Measurements from ENCODE around the gene LPIN1. TPM values are rescaled to one million over a fixed set of nuclear protein-coding genes. Genes with fewer than 3 reads are reported as not detected.

The LPIN1 gene
- polyA plus RNA-seq, 1 donor = 24.6 TPM

- peak; percentile 24 for DNase-seq (ENCODE audit: low read depth)
Observed at GRCh38 chr2:11784747-11785610, 38.5 kb downstream of the LPIN1 start.

- no peak for DNase-seq (ENCODE audit: low read depth)
Observed at GRCh38 chr2:11785611-11785940, 39.1 kb downstream of the LPIN1 start.

GRCh38 chr2:11786191-11786590 is 39.8 kb downstream of the LPIN1 start:
- no peak for DNase-seq (ENCODE audit: low read depth)

GRCh38 chr2:11786592-11786991 is 40.2 kb downstream of the LPIN1 start:
- DNase-seq (ENCODE audit: low read depth) = no peak

- no peak for DNase-seq (ENCODE audit: low read depth)
Observed at GRCh38 chr2:11787991-11788390, 41.6 kb downstream of the LPIN1 start.

GRCh38 chr2:11788461-11789124 is 42.2 kb downstream of the LPIN1 start:
- no peak for DNase-seq (ENCODE audit: low read depth)

GRCh38 chr2:11789243-11789642 is 42.8 kb downstream of the LPIN1 start:
- no peak for DNase-seq (ENCODE audit: low read depth)

GRCh38 chr2:11790228-11790627 is 43.8 kb downstream of the LPIN1 start:
- no peak for DNase-seq (ENCODE audit: low read depth)

GRCh38 chr2:11795590-11795989 is 49.2 kb downstream of the LPIN1 start:
- no peak for DNase-seq (ENCODE audit: low read depth)

- DNase-seq (ENCODE audit: low read depth) = peak; percentile 9
Observed at GRCh38 chr2:11796190-11797171, 50.0 kb downstream of the LPIN1 start.

- no peak for DNase-seq (ENCODE audit: low read depth)
Observed at GRCh38 chr2:11797846-11798245, 51.4 kb downstream of the LPIN1 start.

- DNase-seq (ENCODE audit: low read depth) = no peak
Observed at GRCh38 chr2:11798701-11799435, 52.4 kb downstream of the LPIN1 start.

- DNase-seq (ENCODE audit: low read depth) = no peak
Observed at GRCh38 chr2:11799826-11800225, 53.4 kb downstream of the LPIN1 start.

GRCh38 chr2:11802782-11803191 is 56.4 kb downstream of the LPIN1 start:
- no peak for DNase-seq (ENCODE audit: low read depth)

- no peak for DNase-seq (ENCODE audit: low read depth)
Observed at GRCh38 chr2:11805024-11805423, 58.6 kb downstream of the LPIN1 start.

- no peak for DNase-seq (ENCODE audit: low read depth)
Observed at GRCh38 chr2:11805920-11806319, 59.5 kb downstream of the LPIN1 start.

GRCh38 chr2:11807156-11808015 is 61.0 kb downstream of the LPIN1 start:
- no peak for DNase-seq (ENCODE audit: low read depth)

GRCh38 chr2:11808016-11808400 is 61.6 kb downstream of the LPIN1 start:
- DNase-seq (ENCODE audit: low read depth) = no peak

GRCh38 chr2:11809586-11810236 is 63.3 kb downstream of the LPIN1 start:
- no peak for DNase-seq (ENCODE audit: low read depth)
